ENCODE results near the gene ZSCAN26. TPM values are rescaled to one million over a fixed set of nuclear protein-coding genes. Genes with fewer than 3 reads are reported as not detected.

The ZSCAN26 gene
- total RNA-seq, 1 experiment from 2014 or later, result 6.6 TPM

DNA sequence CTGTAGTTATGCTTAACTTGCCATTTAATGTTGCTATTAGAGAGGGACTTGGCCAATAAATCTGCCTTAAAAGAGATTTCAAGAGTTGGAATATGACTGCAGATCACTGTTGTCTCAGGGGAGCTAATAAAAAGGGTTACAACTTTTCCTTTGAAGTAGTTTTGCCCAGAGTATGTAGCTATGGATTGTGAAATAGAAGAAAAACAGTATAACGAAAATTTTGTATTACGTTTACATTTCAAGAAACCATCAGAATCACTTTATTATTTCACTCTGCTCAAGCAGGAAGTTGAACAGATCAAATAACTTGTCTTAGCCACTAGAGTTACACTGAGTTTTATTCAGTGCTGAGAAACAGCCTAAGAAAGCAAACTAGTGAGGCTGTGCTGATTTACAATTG lies 3.0 kb upstream of the ZSCAN26 start (continued):
- TF ChIP-seq, protein P1, sequence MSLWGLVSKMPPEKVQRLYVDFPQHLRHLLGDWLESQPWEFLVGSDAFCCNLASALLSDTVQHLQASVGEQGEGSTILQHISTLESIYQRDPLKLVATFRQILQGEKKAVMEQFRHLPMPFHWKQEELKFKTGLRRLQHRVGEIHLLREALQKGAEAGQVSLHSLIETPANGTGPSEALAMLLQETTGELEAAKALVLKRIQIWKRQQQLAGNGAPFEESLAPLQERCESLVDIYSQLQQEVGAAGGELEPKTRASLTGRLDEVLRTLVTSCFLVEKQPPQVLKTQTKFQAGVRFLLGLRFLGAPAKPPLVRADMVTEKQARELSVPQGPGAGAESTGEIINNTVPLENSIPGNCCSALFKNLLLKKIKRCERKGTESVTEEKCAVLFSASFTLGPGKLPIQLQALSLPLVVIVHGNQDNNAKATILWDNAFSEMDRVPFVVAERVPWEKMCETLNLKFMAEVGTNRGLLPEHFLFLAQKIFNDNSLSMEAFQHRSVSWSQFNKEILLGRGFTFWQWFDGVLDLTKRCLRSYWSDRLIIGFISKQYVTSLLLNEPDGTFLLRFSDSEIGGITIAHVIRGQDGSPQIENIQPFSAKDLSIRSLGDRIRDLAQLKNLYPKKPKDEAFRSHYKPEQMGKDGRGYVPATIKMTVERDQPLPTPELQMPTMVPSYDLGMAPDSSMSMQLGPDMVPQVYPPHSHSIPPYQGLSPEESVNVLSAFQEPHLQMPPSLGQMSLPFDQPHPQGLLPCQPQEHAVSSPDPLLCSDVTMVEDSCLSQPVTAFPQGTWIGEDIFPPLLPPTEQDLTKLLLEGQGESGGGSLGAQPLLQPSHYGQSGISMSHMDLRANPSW (CRISPR knock-in tag; conservative IDR thresholded peaks at IDR 0.05; ENCODE audit: low read depth), result no peak
- TF ChIP-seq OVOL2 (CRISPR knock-in tag; IDR thresholded peaks at IDR 0.05; ENCODE audit: borderline replicate concordance) (no peak), CBFB (CRISPR knock-in tag; IDR thresholded peaks at IDR 0.05; ENCODE audit: low read depth) (no peak), ZNF317 (CRISPR knock-in tag; IDR thresholded peaks at IDR 0.05; ENCODE audit: borderline replicate concordance, low read depth) (no peak), NFYB (CRISPR knock-in tag; conservative IDR thresholded peaks at IDR 0.05; ENCODE audit: low read depth) (no peak)

DNA sequence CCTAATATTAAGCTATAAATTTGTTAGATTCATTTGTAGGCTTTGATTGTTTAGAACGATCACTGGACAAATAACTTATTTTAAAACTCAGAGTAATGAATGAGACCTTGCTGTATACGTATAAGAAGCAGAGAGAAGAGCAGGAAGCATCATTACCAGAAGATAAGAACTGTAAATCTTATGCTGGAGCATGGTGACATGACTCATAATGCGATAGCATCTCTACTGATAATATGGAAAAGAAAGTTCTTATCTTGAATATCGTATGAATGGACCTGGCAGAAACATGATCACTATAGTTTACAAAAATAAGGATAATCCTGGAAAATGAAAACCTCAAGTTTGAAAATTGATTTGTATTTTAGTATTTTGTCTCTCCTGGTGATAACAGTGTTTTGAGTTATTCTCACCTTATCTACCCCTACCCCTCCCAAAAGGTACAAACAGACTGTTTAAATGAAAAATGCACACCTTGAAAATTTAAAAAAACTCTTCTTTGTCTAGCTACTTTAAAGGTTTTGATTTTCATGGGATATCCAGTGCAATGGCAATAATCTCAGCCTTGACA lies 2.0 kb upstream of the ZSCAN26 start:
- Mint-ChIP-seq H3K4me3 (no peak overlapping the region), H3K27me3 (ENCODE audit: low read depth) (peaks cover 53% of the 10 kb centered on the region)
- CTCF ChIA-PET, result interaction anchor here (2.7 kb wide), 1 partner anchor 91 kb away, joined by 34 read pairs; no protein-coding TSS in a partner anchor

More for the DNA sequence above, 2.0 kb upstream of the ZSCAN26 start:
- POLR2A ChIA-PET, result no interaction called here
- Mint-ChIP-seq H3K9me3 (no peaks in the 10 kb centered on the region), H3K27ac (no peak overlapping the region), H3K36me3 (no peaks in the 10 kb centered on the region), H3K4me1 (no peaks in the 10 kb centered on the region)
- no peak for DNase-seq (ENCODE audit: low spot score)
- TF ChIP-seq CREM (CRISPR knock-in tag; IDR thresholded peaks at IDR 0.05) (no peak), MYBL2 (CRISPR knock-in tag; IDR thresholded peaks at IDR 0.05) (no peak), CREB1 (CRISPR knock-in tag; IDR thresholded peaks at IDR 0.05) (no peak), EMX1 (CRISPR knock-in tag; IDR thresholded peaks at IDR 0.05) (no peak), ZNF317 (CRISPR knock-in tag; IDR thresholded peaks at IDR 0.05; ENCODE audit: borderline replicate concordance, low read depth) (no peak), RELA (CRISPR knock-in tag; IDR thresholded peaks at IDR 0.05; ENCODE audit: borderline replicate concordance) (no peak), ZNF416 (CRISPR knock-in tag; IDR thresholded peaks at IDR 0.05) (no peak), SP1 (CRISPR knock-in tag; conservative IDR thresholded peaks at IDR 0.05) (no peak), ZNF396 (CRISPR knock-in tag; IDR thresholded peaks at IDR 0.05; ENCODE audit: borderline replicate concordance) (no peak)
- TF ChIP-seq, protein P2, sequence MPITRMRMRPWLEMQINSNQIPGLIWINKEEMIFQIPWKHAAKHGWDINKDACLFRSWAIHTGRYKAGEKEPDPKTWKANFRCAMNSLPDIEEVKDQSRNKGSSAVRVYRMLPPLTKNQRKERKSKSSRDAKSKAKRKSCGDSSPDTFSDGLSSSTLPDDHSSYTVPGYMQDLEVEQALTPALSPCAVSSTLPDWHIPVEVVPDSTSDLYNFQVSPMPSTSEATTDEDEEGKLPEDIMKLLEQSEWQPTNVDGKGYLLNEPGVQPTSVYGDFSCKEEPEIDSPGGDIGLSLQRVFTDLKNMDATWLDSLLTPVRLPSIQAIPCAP (CRISPR knock-in tag; IDR thresholded peaks at IDR 0.05), result no peak
- TF ChIP-seq, protein P3, sequence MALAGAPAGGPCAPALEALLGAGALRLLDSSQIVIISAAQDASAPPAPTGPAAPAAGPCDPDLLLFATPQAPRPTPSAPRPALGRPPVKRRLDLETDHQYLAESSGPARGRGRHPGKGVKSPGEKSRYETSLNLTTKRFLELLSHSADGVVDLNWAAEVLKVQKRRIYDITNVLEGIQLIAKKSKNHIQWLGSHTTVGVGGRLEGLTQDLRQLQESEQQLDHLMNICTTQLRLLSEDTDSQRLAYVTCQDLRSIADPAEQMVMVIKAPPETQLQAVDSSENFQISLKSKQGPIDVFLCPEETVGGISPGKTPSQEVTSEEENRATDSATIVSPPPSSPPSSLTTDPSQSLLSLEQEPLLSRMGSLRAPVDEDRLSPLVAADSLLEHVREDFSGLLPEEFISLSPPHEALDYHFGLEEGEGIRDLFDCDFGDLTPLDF (CRISPR knock-in tag; IDR thresholded peaks at IDR 0.05), result no peak
- TF ChIP-seq, protein P4, sequence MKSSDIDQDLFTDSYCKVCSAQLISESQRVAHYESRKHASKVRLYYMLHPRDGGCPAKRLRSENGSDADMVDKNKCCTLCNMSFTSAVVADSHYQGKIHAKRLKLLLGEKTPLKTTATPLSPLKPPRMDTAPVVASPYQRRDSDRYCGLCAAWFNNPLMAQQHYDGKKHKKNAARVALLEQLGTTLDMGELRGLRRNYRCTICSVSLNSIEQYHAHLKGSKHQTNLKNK (CRISPR knock-in tag; IDR thresholded peaks at IDR 0.05), result no peak
- TF ChIP-seq, protein P5, sequence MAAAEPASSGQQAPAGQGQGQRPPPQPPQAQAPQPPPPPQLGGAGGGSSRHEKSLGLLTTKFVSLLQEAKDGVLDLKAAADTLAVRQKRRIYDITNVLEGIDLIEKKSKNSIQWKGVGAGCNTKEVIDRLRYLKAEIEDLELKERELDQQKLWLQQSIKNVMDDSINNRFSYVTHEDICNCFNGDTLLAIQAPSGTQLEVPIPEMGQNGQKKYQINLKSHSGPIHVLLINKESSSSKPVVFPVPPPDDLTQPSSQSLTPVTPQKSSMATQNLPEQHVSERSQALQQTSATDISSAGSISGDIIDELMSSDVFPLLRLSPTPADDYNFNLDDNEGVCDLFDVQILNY (CRISPR knock-in tag; IDR thresholded peaks at IDR 0.05), result no peak
- TF ChIP-seq, protein P6, sequence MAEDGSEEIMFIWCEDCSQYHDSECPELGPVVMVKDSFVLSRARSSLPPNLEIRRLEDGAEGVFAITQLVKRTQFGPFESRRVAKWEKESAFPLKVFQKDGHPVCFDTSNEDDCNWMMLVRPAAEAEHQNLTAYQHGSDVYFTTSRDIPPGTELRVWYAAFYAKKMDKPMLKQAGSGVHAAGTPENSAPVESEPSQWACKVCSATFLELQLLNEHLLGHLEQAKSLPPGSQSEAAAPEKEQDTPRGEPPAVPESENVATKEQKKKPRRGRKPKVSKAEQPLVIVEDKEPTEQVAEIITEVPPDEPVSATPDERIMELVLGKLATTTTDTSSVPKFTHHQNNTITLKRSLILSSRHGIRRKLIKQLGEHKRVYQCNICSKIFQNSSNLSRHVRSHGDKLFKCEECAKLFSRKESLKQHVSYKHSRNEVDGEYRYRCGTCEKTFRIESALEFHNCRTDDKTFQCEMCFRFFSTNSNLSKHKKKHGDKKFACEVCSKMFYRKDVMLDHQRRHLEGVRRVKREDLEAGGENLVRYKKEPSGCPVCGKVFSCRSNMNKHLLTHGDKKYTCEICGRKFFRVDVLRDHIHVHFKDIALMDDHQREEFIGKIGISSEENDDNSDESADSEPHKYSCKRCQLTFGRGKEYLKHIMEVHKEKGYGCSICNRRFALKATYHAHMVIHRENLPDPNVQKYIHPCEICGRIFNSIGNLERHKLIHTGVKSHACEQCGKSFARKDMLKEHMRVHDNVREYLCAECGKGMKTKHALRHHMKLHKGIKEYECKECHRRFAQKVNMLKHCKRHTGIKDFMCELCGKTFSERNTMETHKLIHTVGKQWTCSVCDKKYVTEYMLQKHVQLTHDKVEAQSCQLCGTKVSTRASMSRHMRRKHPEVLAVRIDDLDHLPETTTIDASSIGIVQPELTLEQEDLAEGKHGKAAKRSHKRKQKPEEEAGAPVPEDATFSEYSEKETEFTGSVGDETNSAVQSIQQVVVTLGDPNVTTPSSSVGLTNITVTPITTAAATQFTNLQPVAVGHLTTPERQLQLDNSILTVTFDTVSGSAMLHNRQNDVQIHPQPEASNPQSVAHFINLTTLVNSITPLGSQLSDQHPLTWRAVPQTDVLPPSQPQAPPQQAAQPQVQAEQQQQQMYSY (CRISPR knock-in tag; IDR thresholded peaks at IDR 0.05), result no peak
- TF ChIP-seq, protein P7, sequence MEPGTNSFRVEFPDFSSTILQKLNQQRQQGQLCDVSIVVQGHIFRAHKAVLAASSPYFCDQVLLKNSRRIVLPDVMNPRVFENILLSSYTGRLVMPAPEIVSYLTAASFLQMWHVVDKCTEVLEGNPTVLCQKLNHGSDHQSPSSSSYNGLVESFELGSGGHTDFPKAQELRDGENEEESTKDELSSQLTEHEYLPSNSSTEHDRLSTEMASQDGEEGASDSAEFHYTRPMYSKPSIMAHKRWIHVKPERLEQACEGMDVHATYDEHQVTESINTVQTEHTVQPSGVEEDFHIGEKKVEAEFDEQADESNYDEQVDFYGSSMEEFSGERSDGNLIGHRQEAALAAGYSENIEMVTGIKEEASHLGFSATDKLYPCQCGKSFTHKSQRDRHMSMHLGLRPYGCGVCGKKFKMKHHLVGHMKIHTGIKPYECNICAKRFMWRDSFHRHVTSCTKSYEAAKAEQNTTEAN (CRISPR knock-in tag; IDR thresholded peaks at IDR 0.05), result no peak
- ATAC-seq, result no peak

All from WTC11 (cell line).